ENCODE measurements around the gene TMCO2.

DNA sequence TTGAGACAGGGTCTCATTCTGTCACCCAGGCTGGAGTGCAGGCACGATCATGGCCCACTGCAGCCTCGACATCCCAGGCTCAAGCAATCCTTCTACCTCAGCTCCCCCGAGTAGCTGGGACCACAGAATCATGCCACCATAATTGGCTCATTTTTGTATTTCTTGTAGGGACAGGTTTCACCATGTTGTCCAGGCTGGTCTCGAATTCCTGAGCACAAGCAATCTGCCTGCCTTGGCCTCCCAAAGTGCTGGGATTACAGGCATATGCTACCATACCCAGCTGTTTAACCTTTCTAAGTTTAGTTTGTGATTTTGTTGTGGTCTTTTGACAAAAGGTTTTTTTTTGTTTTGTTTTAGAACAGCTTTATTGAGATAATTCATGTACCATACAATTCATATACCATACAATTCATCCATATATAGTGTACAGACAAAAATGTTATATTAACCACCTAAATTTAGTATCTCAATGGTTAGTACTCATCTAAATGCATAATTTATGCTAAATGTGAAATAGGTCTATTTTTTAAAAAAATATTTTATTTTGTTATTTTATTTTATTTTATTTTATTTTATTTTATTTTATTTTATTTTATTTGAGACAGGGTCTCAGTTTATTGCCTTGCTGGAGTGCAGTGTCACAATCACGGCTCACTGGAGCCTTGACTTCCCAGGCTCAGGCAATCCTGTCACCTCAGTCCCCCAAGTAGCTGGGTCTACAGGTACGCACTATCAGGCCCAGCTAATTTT is 19.2 kb downstream of the TMCO2 start:
- TF ChIP-seq CHD1 (IDR thresholded peaks at IDR 0.05; ENCODE audit: low read depth, low read length) (no peak), EP300 (IDR thresholded peaks at IDR 0.05; ENCODE audit: borderline replicate concordance in 1 of 2, control insufficient read depth in 1 of 2, low read depth in 2 of 2, low read length in 2 of 2) (no peak), E2F4 (IDR thresholded peaks at IDR 0.05; ENCODE audit: low read depth, low read length) (no peak), STAT1 (conservative IDR thresholded peaks at IDR 0.05) (no peak), JUND (IDR thresholded peaks at IDR 0.05; ENCODE audit: low read depth, low read length) (no peak), KLF5 (IDR thresholded peaks at IDR 0.05; ENCODE audit: partially characterized antibody) (no peak), ZNF384 (IDR thresholded peaks at IDR 0.05; ENCODE audit: borderline replicate concordance, low read depth, low read length) (no peak)
- TF ChIP-seq, protein P1, sequence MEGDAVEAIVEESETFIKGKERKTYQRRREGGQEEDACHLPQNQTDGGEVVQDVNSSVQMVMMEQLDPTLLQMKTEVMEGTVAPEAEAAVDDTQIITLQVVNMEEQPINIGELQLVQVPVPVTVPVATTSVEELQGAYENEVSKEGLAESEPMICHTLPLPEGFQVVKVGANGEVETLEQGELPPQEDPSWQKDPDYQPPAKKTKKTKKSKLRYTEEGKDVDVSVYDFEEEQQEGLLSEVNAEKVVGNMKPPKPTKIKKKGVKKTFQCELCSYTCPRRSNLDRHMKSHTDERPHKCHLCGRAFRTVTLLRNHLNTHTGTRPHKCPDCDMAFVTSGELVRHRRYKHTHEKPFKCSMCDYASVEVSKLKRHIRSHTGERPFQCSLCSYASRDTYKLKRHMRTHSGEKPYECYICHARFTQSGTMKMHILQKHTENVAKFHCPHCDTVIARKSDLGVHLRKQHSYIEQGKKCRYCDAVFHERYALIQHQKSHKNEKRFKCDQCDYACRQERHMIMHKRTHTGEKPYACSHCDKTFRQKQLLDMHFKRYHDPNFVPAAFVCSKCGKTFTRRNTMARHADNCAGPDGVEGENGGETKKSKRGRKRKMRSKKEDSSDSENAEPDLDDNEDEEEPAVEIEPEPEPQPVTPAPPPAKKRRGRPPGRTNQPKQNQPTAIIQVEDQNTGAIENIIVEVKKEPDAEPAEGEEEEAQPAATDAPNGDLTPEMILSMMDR (IDR thresholded peaks at IDR 0.05 in 2 of 3, conservative IDR thresholded peaks at IDR 0.05 in 1 of 3; ENCODE audit: control insufficient read depth in 2 of 3, extremely low read depth in 1 of 3, insufficient read depth in 1 of 3, low read depth in 3 of 3, low read length in 3 of 3): no peak
- TF ChIP-seq, protein P2, sequence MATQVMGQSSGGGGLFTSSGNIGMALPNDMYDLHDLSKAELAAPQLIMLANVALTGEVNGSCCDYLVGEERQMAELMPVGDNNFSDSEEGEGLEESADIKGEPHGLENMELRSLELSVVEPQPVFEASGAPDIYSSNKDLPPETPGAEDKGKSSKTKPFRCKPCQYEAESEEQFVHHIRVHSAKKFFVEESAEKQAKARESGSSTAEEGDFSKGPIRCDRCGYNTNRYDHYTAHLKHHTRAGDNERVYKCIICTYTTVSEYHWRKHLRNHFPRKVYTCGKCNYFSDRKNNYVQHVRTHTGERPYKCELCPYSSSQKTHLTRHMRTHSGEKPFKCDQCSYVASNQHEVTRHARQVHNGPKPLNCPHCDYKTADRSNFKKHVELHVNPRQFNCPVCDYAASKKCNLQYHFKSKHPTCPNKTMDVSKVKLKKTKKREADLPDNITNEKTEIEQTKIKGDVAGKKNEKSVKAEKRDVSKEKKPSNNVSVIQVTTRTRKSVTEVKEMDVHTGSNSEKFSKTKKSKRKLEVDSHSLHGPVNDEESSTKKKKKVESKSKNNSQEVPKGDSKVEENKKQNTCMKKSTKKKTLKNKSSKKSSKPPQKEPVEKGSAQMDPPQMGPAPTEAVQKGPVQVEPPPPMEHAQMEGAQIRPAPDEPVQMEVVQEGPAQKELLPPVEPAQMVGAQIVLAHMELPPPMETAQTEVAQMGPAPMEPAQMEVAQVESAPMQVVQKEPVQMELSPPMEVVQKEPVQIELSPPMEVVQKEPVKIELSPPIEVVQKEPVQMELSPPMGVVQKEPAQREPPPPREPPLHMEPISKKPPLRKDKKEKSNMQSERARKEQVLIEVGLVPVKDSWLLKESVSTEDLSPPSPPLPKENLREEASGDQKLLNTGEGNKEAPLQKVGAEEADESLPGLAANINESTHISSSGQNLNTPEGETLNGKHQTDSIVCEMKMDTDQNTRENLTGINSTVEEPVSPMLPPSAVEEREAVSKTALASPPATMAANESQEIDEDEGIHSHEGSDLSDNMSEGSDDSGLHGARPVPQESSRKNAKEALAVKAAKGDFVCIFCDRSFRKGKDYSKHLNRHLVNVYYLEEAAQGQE (IDR thresholded peaks at IDR 0.05; ENCODE audit: low read depth, low read length): no peak
